Measurements from ENCODE around the gene AKR1D1. TPM values are rescaled to one million over a fixed set of nuclear protein-coding genes. Genes with fewer than 3 reads are reported as not detected.
"Not testable (repeated sequence)": the region's sequence is repeated elsewhere in the genome, so short reads cannot be mapped to it uniquely, and the experiment has no call there.

The AKR1D1 gene
- polyA plus RNA-seq, 1 donor, result 4.4 TPM

DNA sequence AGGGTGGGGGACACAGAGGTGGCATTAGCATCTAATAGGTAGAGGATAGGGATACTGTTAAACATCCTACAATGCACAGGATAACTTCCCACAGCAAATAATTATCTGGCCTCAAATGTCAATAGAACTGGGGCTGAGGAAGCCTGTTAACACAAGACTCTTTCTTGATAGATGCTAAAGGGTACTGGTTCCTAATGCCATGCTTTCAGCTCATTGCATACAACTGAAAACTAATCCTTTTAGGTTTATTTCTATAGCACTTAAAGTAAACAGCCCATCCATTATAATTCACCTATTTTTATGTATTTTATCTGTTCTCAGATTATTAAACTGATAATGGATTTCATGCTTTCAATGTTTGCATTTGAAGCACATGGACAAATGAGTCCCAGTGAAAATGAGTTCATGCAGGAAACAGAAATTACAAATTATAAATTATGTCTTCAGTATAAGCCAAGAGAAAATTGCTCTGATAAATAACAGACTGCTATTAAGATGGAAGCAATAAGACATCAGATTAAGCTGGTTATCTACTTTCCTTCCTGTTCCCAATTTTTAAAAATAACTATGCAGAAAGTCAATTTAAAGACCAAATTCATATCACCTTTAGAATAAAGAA, 66.4 kb downstream of the AKR1D1 start:
- no peak for DNase-seq
- peaks cover 3% of the 10 kb centered on the region for H3K9me3 ChIP-seq (ENCODE audit: control insufficient read depth, low read depth, low read length)

GRCh38 chr7:138144958-138145357, 68.7 kb downstream of the AKR1D1 start:
- H3K4me1 ChIP-seq (ENCODE audit: control insufficient read depth, insufficient read depth, low read length), result no peaks in the 10 kb centered on the region
- no peaks in the 10 kb centered on the region for H3K27me3 ChIP-seq (ENCODE audit: control insufficient read depth, insufficient read depth, low read length)
- peaks cover 3% of the 10 kb centered on the region for H3K9me3 ChIP-seq (ENCODE audit: control insufficient read depth, low read depth, low read length)
- WGBS (ENCODE audit: insufficient coverage, low lambda C conversion rate), result 63% methylated on average over 1 of the region's 2 CpGs
- no peak overlapping the region for H3K27ac ChIP-seq (ENCODE audit: low read length)
- H3K4me3 ChIP-seq (ENCODE audit: low read length), result no peak overlapping the region
- DNase-seq, result no peak
- no peaks in the 10 kb centered on the region for H3K36me3 ChIP-seq (ENCODE audit: control insufficient read depth, insufficient read depth, low read length)

More for the DNA sequence above, 66.4 kb downstream of the AKR1D1 start:
- Histone ChIP-seq H3K27ac (ENCODE audit: low read length) (no peak overlapping the region), H3K4me3 (ENCODE audit: low read length) (no peak overlapping the region), H3K36me3 (ENCODE audit: control insufficient read depth, insufficient read depth, low read length) (no peaks in the 10 kb centered on the region), H3K27me3 (ENCODE audit: control insufficient read depth, insufficient read depth, low read length) (no peaks in the 10 kb centered on the region), H3K4me1 (ENCODE audit: control insufficient read depth, insufficient read depth, low read length) (no peaks in the 10 kb centered on the region)

DNA sequence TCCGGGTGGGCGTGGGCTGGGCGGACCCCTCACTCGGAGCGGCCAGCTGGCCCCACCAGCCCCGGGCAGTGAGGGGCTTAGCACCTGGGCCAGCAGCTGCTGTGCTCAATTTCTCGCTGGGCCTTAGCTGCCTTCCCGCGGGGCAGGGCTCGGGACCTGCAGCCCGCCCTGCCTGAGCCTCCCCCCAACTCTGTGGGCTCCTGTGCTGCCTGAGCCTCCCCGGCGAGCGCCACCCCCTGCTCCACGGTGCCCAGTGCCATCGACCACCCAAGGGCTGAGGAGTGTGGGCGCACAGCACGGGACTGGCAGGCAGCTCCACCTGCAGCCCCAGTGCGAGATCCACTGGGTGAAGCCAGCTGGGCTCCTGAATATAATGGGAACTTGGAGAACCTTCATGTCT, 70.0 kb downstream of the AKR1D1 start:
- H3K4me3 ChIP-seq (ENCODE audit: low read length); H3K36me3 ChIP-seq (ENCODE audit: control insufficient read depth, insufficient read depth, low read length); H3K4me1 ChIP-seq (ENCODE audit: control insufficient read depth, insufficient read depth, low read length); H3K27ac ChIP-seq (ENCODE audit: low read length); H3K9me3 ChIP-seq (ENCODE audit: control insufficient read depth, low read depth, low read length); DNase-seq; H3K27me3 ChIP-seq (ENCODE audit: control insufficient read depth, insufficient read depth, low read length): not testable (repeated sequence)
- no CpG with 5 or more reads among the region's 19 CpGs for WGBS (ENCODE audit: insufficient coverage, low lambda C conversion rate)

DNA sequence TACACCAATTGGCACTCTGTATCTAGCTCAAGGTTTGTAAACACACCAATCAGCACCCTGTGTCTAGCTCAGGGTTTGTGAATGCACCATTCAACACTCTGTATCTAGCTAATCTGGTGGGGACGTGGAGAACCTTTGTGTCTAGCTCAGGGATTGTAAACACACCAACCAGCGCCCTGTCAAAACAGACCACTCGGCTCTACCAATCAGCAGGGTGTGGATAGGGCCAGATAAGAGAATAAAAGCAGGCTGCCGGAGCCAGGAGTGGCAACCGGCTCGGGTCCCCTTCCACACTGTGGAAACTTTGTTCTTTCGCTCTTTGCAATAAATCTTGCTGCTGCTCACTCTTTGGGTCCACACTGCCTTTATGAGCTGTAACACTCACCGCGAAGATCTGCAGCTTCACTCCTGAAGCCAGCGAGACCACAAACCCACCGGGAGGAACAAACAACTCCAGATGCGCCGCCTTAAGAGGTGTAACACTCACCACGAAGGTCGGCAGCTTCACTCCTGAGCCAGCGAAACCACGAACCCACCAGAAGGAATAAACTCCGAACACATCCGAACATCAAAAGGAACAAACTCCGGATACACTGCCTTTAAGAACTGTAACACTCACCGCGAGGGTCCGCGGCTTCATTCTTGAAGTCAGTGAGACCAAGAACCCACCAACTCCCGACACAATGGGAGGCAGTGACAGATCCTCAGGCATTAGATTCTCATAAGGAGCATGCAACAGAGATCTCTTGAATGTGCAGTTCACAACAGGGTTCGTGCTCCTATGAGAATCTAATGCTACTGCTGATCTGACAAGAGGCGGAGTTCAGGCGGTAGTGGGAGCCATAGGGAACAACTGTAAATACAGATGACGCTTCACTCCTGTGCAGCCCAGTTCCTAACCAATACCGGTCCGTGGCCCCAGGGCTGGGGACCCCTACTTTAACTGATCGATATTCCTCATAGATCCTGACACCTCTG, 70.8 kb downstream of the AKR1D1 start:
- H3K27ac ChIP-seq (ENCODE audit: low read length); H3K9me3 ChIP-seq (ENCODE audit: control insufficient read depth, low read depth, low read length); H3K27me3 ChIP-seq (ENCODE audit: control insufficient read depth, insufficient read depth, low read length); H3K36me3 ChIP-seq (ENCODE audit: control insufficient read depth, insufficient read depth, low read length); H3K4me1 ChIP-seq (ENCODE audit: control insufficient read depth, insufficient read depth, low read length); H3K4me3 ChIP-seq (ENCODE audit: low read length); DNase-seq: not testable (repeated sequence)
- WGBS (ENCODE audit: insufficient coverage, low lambda C conversion rate), result no CpG with 5 or more reads among the region's 32 CpGs

DNA sequence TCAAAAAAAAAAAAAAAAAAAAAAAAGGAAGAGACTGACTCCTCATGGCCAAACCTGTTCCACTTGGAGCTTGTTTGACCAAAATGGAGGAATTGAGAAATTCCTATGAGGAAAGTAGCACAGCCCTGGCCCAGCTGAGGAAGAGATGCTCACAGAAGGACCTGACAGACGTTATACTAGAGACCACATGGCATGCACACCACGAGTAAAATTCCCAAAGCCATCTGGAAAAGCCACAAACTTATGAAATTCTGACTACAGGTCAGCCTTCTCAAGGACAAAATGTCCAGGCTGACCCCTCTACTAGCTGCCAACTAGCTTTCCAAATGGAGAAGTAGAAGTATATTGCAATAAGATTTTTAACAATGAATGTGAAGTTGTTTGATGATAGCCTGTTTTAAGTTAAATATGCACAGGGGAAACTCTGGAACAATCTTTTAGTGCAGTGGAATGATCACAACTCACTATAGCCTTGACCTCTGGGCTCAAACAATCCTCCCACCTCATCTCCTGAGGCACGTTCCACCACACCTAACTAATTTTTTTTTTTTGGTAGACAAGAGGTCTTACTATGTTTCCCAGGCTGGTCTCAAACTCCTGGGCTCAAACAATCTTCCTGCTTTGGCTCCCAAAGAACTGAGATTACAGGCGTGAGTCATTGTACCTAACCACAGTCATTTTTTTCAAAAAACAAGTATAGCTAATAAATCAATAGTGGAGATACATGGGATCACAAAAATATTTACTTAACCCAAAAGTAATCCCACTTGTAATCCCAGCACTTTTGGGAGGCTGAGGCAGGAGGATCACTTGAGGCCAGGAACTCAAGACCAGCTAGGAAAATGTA, 75.7 kb downstream of the AKR1D1 start:
- WGBS (ENCODE audit: insufficient coverage, low lambda C conversion rate), result 100% methylated on average over 1 of the region's 4 CpGs
- H3K4me3 ChIP-seq (ENCODE audit: low read length), result no peak overlapping the region
- no peaks in the 10 kb centered on the region for H3K9me3 ChIP-seq (ENCODE audit: control insufficient read depth, low read depth, low read length)
- no peak for DNase-seq
- H3K36me3 ChIP-seq (ENCODE audit: control insufficient read depth, insufficient read depth, low read length), result no peaks in the 10 kb centered on the region
- no peaks in the 10 kb centered on the region for H3K4me1 ChIP-seq (ENCODE audit: control insufficient read depth, insufficient read depth, low read length)
- H3K27ac ChIP-seq (ENCODE audit: low read length), result no peak overlapping the region
- H3K27me3 ChIP-seq (ENCODE audit: control insufficient read depth, insufficient read depth, low read length), result no peaks in the 10 kb centered on the region

DNA sequence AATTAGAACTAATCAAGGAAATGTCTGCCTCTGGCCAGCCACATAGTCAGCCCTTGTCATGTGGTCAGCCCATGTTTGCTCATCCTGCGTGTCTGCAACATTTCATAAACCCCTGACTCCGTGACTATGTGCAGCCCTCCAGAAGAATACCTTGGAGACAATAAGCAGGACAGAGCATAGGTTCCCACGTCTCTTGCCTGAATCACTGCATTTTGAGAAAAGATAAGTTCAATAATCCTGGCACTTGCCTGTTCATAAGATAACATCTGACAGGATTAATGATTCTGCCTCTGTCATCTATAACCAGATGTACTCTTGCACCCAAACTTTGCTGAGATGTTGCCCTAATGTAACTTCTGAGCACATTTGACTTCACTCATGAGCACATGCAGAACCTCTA, 78.4 kb downstream of the AKR1D1 start:
- Histone ChIP-seq H3K27me3 (ENCODE audit: control insufficient read depth, insufficient read depth, low read length) (no peaks in the 10 kb centered on the region), H3K27ac (ENCODE audit: low read length) (no peak overlapping the region), H3K4me1 (ENCODE audit: control insufficient read depth, insufficient read depth, low read length) (no peaks in the 10 kb centered on the region), H3K36me3 (ENCODE audit: control insufficient read depth, insufficient read depth, low read length) (no peaks in the 10 kb centered on the region), H3K9me3 (ENCODE audit: control insufficient read depth, low read depth, low read length) (no peaks in the 10 kb centered on the region), H3K4me3 (ENCODE audit: low read length) (no peak overlapping the region)
- DNase-seq, result no peak
- WGBS (ENCODE audit: insufficient coverage, low lambda C conversion rate), result no CpG with 5 or more reads among the region's 3 CpGs

DNA sequence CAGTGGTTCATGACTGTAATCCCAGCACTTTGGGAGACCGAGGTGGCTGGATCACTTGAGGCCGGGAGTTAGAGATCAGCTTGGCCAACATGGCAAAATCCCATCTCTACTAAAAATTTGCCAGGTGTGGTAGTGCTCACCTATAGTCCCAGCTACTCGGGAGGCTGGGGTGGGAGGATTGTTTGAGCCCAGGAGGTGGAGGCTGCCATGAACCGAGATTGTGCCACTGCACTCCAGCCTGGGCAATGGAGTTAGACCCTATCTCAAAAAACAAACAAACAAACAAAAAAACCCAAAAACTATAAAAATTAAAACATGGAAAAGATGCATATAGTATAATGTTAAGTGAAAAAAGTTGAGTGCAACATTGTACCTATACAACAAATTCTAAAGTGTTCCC, 81.4 kb downstream of the AKR1D1 start:
- H3K27ac ChIP-seq (ENCODE audit: low read length), result no peak overlapping the region
- WGBS (ENCODE audit: insufficient coverage, low lambda C conversion rate), result no CpG with 5 or more reads among the region's 4 CpGs
- no peaks in the 10 kb centered on the region for H3K27me3 ChIP-seq (ENCODE audit: control insufficient read depth, insufficient read depth, low read length)
- no peaks in the 10 kb centered on the region for H3K36me3 ChIP-seq (ENCODE audit: control insufficient read depth, insufficient read depth, low read length)
- DNase-seq, result no peak
- H3K4me3 ChIP-seq (ENCODE audit: low read length), result no peak overlapping the region
- H3K4me1 ChIP-seq (ENCODE audit: control insufficient read depth, insufficient read depth, low read length), result no peaks in the 10 kb centered on the region
- no peaks in the 10 kb centered on the region for H3K9me3 ChIP-seq (ENCODE audit: control insufficient read depth, low read depth, low read length)

DNA sequence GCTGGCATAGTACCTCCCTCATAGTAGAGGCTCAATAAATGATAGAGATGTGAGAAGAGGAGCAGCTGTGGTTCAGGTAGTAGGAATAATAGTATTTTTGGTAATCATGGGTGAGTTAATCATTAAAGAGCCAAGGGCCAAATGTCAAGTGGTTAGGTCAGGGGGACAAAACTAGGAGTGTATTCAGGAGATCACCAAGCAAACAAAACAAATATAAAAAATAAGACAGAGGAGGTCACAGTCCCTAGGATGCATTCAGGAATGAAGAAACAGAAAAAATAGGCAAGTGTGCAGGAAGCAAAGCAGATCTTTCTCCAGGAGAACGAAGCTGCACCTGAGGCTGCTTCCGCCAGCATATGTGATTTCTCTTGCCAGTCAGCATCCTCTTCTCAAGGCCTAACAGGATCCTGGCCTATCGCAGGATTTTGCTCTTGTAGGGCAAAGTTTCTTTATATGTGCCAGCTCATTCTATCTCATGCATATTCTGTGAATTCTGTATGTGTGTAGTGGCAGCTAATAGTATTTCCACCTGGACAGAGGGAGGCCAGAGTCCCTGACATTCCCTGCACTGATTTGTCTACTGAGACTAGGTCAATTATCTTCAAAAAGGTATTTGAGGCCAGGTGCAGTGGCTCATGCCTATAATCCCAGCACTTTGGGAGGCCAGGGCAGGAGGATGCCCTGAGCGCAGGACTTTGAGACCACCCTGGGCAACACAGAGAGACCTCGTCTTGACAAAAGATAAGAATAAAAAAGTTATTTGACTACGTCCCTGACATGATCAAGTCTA, 82.7 kb downstream of the AKR1D1 start:
- H3K27me3 ChIP-seq (ENCODE audit: control insufficient read depth, insufficient read depth, low read length), result no peaks in the 10 kb centered on the region
- no peak overlapping the region for H3K27ac ChIP-seq (ENCODE audit: low read length)
- peaks cover 9% of the 10 kb centered on the region for H3K9me3 ChIP-seq (ENCODE audit: control insufficient read depth, low read depth, low read length)
- H3K36me3 ChIP-seq (ENCODE audit: control insufficient read depth, insufficient read depth, low read length), result no peaks in the 10 kb centered on the region
- H3K4me1 ChIP-seq (ENCODE audit: control insufficient read depth, insufficient read depth, low read length), result no peaks in the 10 kb centered on the region
- WGBS (ENCODE audit: insufficient coverage, low lambda C conversion rate), result 73% methylated on average over 3 of the region's 6 CpGs
- no peak overlapping the region for H3K4me3 ChIP-seq (ENCODE audit: low read length)
- DNase-seq, result peak; percentile 23 to 47

GRCh38 chr7:138161600-138162081, 85.4 kb downstream of the AKR1D1 start:
- WGBS (ENCODE audit: insufficient coverage, low lambda C conversion rate), result 20% methylated on average over 2 of the region's 4 CpGs
- peak; percentile 82 to 85 for DNase-seq
- no peak overlapping the region for H3K4me3 ChIP-seq (ENCODE audit: low read length)
- no peaks in the 10 kb centered on the region for H3K36me3 ChIP-seq (ENCODE audit: control insufficient read depth, insufficient read depth, low read length)
- no peaks in the 10 kb centered on the region for H3K4me1 ChIP-seq (ENCODE audit: control insufficient read depth, insufficient read depth, low read length)
- H3K27me3 ChIP-seq (ENCODE audit: control insufficient read depth, insufficient read depth, low read length), result no peaks in the 10 kb centered on the region
- H3K9me3 ChIP-seq (ENCODE audit: control insufficient read depth, low read depth, low read length), result peaks cover 13% of the 10 kb centered on the region
- H3K27ac ChIP-seq (ENCODE audit: low read length), result no peak overlapping the region

All from large intestine (tissue), 3 donors.